HFFc6 (cell line): Measurements from ENCODE around the gene CFAP97D2. TPM values are rescaled to one million over a fixed set of nuclear protein-coding genes. Genes with fewer than 3 reads are reported as not detected.

Source experiments
- DNase-seq: peaks from one replicate; pipeline ENCODE4 v3.0.0-alpha.2; 2018
- H3K27ac Mint-ChIP-seq: 2 replicates; pipeline ENCODE4 v1.8.0; 2020; ENCODE audit warnings: mild to moderate bottlenecking, mixed read lengths
- H3K27me3 Mint-ChIP-seq: 2 replicates; pipeline ENCODE4 v1.8.0; 2021; ENCODE audit warnings: mild to moderate bottlenecking, moderate library complexity, mixed read lengths; ENCODE audit not compliant: insufficient read depth
- H3K36me3 Mint-ChIP-seq: 2 replicates; pipeline ENCODE4 v1.8.0; 2021; ENCODE audit warnings: low read depth, mixed read lengths
- H3K4me1 Mint-ChIP-seq: 2 replicates; pipeline ENCODE4 v1.8.0; 2020; ENCODE audit warnings: low read depth, mixed read lengths
- H3K4me3 Mint-ChIP-seq: 2 replicates; pipeline ENCODE4 v1.8.0; 2020; ENCODE audit warnings: mild to moderate bottlenecking, moderate library complexity, mixed read lengths
- H3K9me3 Mint-ChIP-seq: 2 replicates; pipeline ENCODE4 v1.8.0; 2020; ENCODE audit warnings: mild to moderate bottlenecking, mixed read lengths
- CTCF ChIP-seq: fragments of 200-600 bp; sonication (generic); IDR thresholded peaks from 2 replicates; pipeline ENCODE4 v1.5.0; 2021; ENCODE audit warnings: antibody characterized with exemption, mild to moderate bottlenecking
- total RNA-seq, 6 experiments: library from RNA; stranded (reverse); fragmentation: NEBNext Ultra II Directional; extraction: Animal tissue kit (Norgen Biotek cat#: 25700); gene quantifications; 2 replicates in 1 of 6; 3 replicates in 5 of 6; pipeline ENCODE4 v1.2.3, GENCODE V29; 2021

CFAP97D2 gene
- total RNA-seq, 6 experiments from 2014 or later: not detected

GRCh38 chr13:114166381-114167131 lies 12.5 kb upstream of the CFAP97D2 start:
- peaks cover 19% of the 10 kb centered on the region for H3K4me1 Mint-ChIP-seq
- no peak overlapping the region for H3K27ac Mint-ChIP-seq

GRCh38 chr13:114167426-114167825 lies 11.6 kb upstream of the CFAP97D2 start:
- Mint-ChIP-seq H3K9me3 (no peaks in the 10 kb centered on the region), H3K4me3 (no peak overlapping the region), H3K4me1 (peaks cover 12% of the 10 kb centered on the region), H3K36me3 (no peaks in the 10 kb centered on the region), H3K27me3 (peaks cover 21% of the 10 kb centered on the region), H3K27ac (no peak overlapping the region)
- DNase-seq: no peak
- no peak for TF ChIP-seq CTCF

More at GRCh38 chr13:114166381-114167131, 12.5 kb upstream of the CFAP97D2 start:
- Mint-ChIP-seq H3K4me3 (no peak overlapping the region), H3K27me3 (peaks cover 21% of the 10 kb centered on the region), H3K36me3 (no peaks in the 10 kb centered on the region), H3K9me3 (no peaks in the 10 kb centered on the region)
- DNase-seq: no peak
- TF ChIP-seq CTCF: no peak

GRCh38 chr13:114167885-114168284 lies 11.2 kb upstream of the CFAP97D2 start:
- H3K9me3 Mint-ChIP-seq: peaks cover 2% of the 10 kb centered on the region
- H3K27ac Mint-ChIP-seq: no peak overlapping the region
- TF ChIP-seq CTCF: no peak
- peaks cover 9% of the 10 kb centered on the region for H3K4me1 Mint-ChIP-seq
- peaks cover under 1% of the 10 kb centered on the region for H3K36me3 Mint-ChIP-seq
- H3K4me3 Mint-ChIP-seq: no peak overlapping the region
- peaks cover 21% of the 10 kb centered on the region for H3K27me3 Mint-ChIP-seq
- no peak for DNase-seq

- Mint-ChIP-seq H3K4me1 (peaks cover 16% of the 10 kb centered on the region; the same call in 1 of the 2 replicates), H3K9me3 (peaks cover 11% of the 10 kb centered on the region), H3K27me3 (peaks cover 10% of the 10 kb centered on the region), H3K36me3 (peaks cover 9% of the 10 kb centered on the region), H3K4me3 (no peak overlapping the region), H3K27ac (no peak overlapping the region)
- DNase-seq: no peak
- no peak for TF ChIP-seq CTCF
Observed at GRCh38 chr13:114173272-114173671, 5.8 kb upstream of the CFAP97D2 start.

DNA sequence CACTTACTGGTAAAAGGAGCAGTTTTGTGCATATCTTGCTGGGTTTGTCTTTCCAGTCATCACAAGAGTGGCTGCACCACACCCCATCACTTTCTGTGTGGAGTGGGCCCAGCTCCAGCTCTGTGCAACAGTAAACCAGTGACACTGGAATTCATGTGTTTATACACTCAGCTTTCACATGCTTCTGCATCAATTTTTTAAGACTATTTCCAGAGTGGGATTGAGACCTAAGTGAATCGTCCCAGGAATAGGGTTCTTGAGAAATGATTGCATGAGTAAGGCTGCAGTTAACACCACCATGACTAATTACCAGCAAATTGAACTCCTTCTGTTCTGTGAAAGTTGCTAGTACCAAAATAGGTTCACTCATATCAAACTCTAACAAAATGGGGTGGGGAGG lies 5.3 kb upstream of the CFAP97D2 start:
- peaks cover 10% of the 10 kb centered on the region for H3K27me3 Mint-ChIP-seq
- H3K4me3 Mint-ChIP-seq: no peak overlapping the region
- no peak overlapping the region for H3K27ac Mint-ChIP-seq
- peaks cover 11% of the 10 kb centered on the region for H3K9me3 Mint-ChIP-seq
- H3K36me3 Mint-ChIP-seq: peaks cover 9% of the 10 kb centered on the region
- no peak for DNase-seq
- H3K4me1 Mint-ChIP-seq: peaks cover 16% of the 10 kb centered on the region; the same call in 1 of the 2 replicates
- TF ChIP-seq CTCF: no peak
